ENCODE data around the gene SEPTIN12. TPM values are rescaled to one million over a fixed set of nuclear protein-coding genes. Genes with fewer than 3 reads are reported as not detected.
"Not testable (repeated sequence)": the region's sequence is repeated elsewhere in the genome, so short reads cannot be mapped to it uniquely, and the experiment has no call there.

Gene SEPTIN12
- total RNA-seq, 2 donors from 2014 or later, result 10.8 TPM; not detected in 1

DNA sequence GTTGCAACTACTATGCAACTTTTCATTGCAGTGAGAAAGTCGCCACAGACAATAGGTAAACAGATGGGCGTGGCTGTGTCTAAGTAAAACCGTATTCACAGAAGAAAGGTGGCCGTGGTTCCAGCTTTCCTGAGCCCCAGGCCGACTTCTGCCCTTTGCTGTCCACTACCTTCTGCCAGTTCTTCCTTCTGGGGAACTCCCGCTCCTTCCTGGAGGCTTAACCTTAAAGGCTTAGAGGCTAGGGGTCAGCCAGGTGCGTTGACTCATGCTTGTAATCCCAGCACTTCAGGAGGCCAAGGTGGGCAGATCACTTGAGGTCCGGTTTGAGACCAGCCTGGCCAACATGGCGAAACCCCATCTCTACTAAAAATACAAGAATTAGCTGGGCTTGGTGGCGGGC, 2.1 kb upstream of the SEPTIN12 start:
- DNase-seq (ENCODE audit: low spot score), result no peak
- Histone ChIP-seq H3K36me3 (no peaks in the 10 kb centered on the region), H3K4me1 (replicated peaks) (no peaks in the 10 kb centered on the region), H3K27me3 (replicated peaks; ENCODE audit: insufficient read depth) (no peaks in the 10 kb centered on the region), H3K27ac (no peak overlapping the region), H3K4me3 (no peak overlapping the region), H3K9me3 (no peaks in the 10 kb centered on the region)
- 80% methylated on average over 10 of the region's 10 CpGs for WGBS
- TF ChIP-seq POLR2AphosphoS5 (IDR thresholded peaks at IDR 0.05) (no peak), POLR2A (IDR thresholded peaks at IDR 0.05) (no peak)
- TF ChIP-seq, protein P1, sequence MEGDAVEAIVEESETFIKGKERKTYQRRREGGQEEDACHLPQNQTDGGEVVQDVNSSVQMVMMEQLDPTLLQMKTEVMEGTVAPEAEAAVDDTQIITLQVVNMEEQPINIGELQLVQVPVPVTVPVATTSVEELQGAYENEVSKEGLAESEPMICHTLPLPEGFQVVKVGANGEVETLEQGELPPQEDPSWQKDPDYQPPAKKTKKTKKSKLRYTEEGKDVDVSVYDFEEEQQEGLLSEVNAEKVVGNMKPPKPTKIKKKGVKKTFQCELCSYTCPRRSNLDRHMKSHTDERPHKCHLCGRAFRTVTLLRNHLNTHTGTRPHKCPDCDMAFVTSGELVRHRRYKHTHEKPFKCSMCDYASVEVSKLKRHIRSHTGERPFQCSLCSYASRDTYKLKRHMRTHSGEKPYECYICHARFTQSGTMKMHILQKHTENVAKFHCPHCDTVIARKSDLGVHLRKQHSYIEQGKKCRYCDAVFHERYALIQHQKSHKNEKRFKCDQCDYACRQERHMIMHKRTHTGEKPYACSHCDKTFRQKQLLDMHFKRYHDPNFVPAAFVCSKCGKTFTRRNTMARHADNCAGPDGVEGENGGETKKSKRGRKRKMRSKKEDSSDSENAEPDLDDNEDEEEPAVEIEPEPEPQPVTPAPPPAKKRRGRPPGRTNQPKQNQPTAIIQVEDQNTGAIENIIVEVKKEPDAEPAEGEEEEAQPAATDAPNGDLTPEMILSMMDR (IDR thresholded peaks at IDR 0.05), result no peak
- intact Hi-C loops (cut with DNase I), result no loop called here

DNA sequence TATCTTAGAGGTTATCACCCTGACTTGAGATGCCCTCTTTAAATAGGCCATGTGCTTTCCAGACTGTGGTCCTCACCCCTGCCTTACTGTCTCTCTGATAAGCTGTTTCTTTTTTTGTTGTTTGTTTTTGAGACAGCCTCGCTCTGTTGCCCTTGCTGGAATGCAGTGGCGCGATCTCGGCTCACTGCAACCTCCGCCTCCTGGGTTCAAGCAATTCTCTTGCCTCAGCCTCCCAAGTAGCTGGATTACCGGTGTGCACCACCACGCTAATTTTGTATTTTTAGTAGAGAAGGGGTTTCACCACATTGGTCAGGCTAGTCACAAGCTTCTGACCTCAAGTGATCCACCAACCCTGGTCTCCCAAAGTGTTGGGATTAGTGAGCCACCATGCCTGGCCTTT, 765 bp upstream of the SEPTIN12 start:
- no peak overlapping the region for H3K4me3 ChIP-seq
- no peak overlapping the region for H3K27ac ChIP-seq
- no peaks in the 10 kb centered on the region for H3K4me1 ChIP-seq (replicated peaks)
- H3K27me3 ChIP-seq (replicated peaks; ENCODE audit: insufficient read depth), result no peaks in the 10 kb centered on the region
- 84% methylated on average over 7 of the region's 7 CpGs for WGBS
- intact Hi-C loops (cut with DNase I), result no loop called here
- no peaks in the 10 kb centered on the region for H3K36me3 ChIP-seq
- DNase-seq (ENCODE audit: low spot score), result no peak
- TF ChIP-seq, protein P1 (IDR thresholded peaks at IDR 0.05), result no peak
- TF ChIP-seq POLR2A (IDR thresholded peaks at IDR 0.05), result no peak
- TF ChIP-seq POLR2AphosphoS5 (IDR thresholded peaks at IDR 0.05), result no peak
- no peaks in the 10 kb centered on the region for H3K9me3 ChIP-seq

DNA sequence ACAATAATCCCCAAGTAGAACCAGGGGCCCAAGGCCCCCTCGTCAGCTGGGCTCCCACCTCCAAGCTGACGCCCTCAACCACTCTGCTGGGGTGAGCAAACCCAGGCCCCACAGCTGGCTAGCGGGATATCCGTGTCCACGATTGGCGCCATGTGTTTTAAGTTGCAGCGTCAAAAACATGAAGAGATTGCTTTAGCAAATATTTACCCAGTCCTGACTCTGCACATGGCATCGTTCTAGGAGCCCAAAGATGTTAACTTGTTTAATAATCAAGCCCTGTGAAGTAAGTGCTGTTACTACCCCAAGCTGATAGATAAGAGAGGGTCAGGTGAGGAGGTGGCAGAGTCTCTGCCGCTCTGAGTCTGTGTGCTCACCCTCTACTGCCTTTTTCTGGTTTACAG, 344 bp upstream of the SEPTIN12 start:
- intact Hi-C loops (cut with DNase I), result no loop called here
- no peak overlapping the region for H3K4me3 ChIP-seq
- no peaks in the 10 kb centered on the region for H3K9me3 ChIP-seq
- no peak overlapping the region for H3K27ac ChIP-seq
- H3K27me3 ChIP-seq (replicated peaks; ENCODE audit: insufficient read depth), result no peaks in the 10 kb centered on the region
- no peak for TF ChIP-seq POLR2AphosphoS5 (IDR thresholded peaks at IDR 0.05)
- TF ChIP-seq, protein P1 (IDR thresholded peaks at IDR 0.05), result no peak
- TF ChIP-seq POLR2A (IDR thresholded peaks at IDR 0.05), result no peak
- no peak for DNase-seq (ENCODE audit: low spot score)
- no peaks in the 10 kb centered on the region for H3K4me1 ChIP-seq (replicated peaks)
- H3K36me3 ChIP-seq, result no peaks in the 10 kb centered on the region
- WGBS, result 42% methylated on average over 9 of the region's 9 CpGs

DNA sequence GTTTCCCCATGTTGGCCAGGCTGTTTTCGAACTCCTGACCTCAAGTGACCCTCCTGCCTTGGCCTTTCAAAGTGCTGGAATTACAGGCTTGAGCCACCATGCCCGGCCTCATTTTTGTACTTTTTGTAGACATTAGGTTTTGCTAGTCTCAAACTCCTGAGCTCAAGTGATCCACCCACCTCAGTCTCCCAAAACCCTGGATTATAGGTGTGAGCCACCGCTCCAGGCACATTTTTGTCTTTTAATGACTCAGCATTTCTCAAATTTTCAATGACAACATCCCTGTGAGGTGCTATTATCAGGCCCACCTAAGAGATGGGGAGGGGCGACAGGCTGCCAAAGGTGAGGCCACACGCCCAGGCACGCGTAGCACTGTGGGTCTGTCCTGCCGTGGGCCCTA, 1.1 kb downstream of the SEPTIN12 start:
- Histone ChIP-seq H3K27me3 (replicated peaks; ENCODE audit: insufficient read depth) (no peaks in the 10 kb centered on the region), H3K36me3 (no peaks in the 10 kb centered on the region), H3K9me3 (no peaks in the 10 kb centered on the region), H3K4me1 (replicated peaks) (no peaks in the 10 kb centered on the region), H3K27ac (no peak overlapping the region), H3K4me3 (no peak overlapping the region)
- no peak for DNase-seq (ENCODE audit: low spot score)
- intact Hi-C loops (cut with DNase I), result no loop called here
- WGBS, result 89% methylated on average over 8 of the region's 8 CpGs
- TF ChIP-seq, protein P1 (IDR thresholded peaks at IDR 0.05), result no peak
- TF ChIP-seq POLR2AphosphoS5 (IDR thresholded peaks at IDR 0.05), result no peak
- no peak for TF ChIP-seq POLR2A (IDR thresholded peaks at IDR 0.05)

DNA sequence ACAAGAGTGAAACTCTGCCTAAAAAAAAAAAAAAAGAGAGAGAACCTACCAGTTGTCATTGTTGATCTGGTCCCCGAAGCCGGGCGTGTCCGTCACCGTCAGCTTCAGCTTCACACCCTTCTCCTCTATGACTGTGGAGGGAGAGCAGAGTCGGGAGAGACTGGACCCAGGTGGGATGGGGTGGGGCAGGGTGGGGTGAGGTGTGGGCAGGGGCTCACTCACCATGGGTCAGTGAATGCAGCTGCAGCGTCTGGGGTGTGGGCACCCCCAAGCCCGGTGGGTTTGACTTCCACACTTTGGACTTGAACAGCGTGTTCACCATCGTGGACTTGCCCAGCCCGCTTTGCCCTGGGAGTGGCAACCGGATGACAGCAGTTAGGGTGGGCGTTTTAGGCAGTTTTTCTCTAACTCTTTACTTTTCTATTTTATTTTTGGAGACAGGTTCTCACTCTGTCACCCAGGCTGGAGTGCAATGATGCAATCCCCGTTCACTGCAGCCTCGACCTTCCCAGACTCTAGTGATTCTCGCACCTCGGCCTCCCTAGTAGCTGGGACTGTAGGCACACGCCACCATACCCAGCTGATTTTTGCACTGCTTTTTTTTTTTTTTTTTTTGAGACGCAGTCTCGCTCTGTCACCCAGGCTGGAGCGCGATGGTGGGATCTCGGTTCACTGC, 2.2 kb downstream of the SEPTIN12 start:
- WGBS, result 88% methylated on average over 23 of the region's 23 CpGs
- no peak for DNase-seq (ENCODE audit: low spot score)
- H3K9me3 ChIP-seq, result no peaks in the 10 kb centered on the region
- intact Hi-C loops (cut with DNase I), result no loop called here
- no peaks in the 10 kb centered on the region for H3K27me3 ChIP-seq (replicated peaks; ENCODE audit: insufficient read depth)
- no peak overlapping the region for H3K27ac ChIP-seq
- TF ChIP-seq, protein P1 (IDR thresholded peaks at IDR 0.05), result no peak
- TF ChIP-seq POLR2A (IDR thresholded peaks at IDR 0.05), result no peak
- no peak for TF ChIP-seq POLR2AphosphoS5 (IDR thresholded peaks at IDR 0.05)
- no peaks in the 10 kb centered on the region for H3K4me1 ChIP-seq (replicated peaks)
- no peaks in the 10 kb centered on the region for H3K36me3 ChIP-seq
- no peak overlapping the region for H3K4me3 ChIP-seq

DNA sequence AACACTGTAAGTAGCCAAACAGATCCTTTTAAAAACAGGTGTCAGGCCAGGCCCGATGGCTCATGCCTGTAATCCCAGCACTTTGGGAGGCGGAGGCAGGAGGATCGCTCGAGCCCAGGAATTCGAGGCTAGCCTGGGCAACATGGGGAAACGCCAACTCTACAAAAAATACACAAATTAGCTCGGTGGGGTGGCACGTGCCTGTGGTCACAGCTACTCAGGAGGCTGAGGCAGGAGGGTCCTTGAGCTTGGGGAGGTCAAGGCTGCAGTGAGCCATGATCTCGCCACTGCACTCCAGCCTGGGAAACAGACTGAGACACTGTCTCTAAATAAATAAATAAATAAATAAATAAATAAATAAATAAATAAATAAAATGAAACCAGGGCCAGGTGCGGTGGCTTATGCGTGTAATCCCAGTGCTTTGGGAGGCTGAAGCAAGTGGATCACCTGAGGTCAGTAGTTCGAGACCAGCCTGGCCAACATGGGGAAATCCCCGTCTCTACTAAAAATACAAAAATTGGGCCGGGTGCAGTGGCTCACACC, 3.6 kb downstream of the SEPTIN12 start:
- H3K36me3 ChIP-seq; H3K27me3 ChIP-seq (replicated peaks; ENCODE audit: insufficient read depth); H3K27ac ChIP-seq; DNase-seq (ENCODE audit: low spot score); intact Hi-C loops (cut with DNase I); H3K4me3 ChIP-seq; H3K9me3 ChIP-seq; H3K4me1 ChIP-seq (replicated peaks): not testable (repeated sequence)
- WGBS, result 92% methylated on average over 14 of the region's 14 CpGs

Data from prostate gland (tissue), 2 donors.